DMS114 treated with DMSO at 0.1 percent for 48 hours (cell line): ENCODE data around the gene PLIN1.

ENCODE experiments used
- DNase-seq: peaks from one replicate; lab custom pipeline; 2025; ENCODE audit not compliant: unreplicated experiment; lab: John Stamatoyannopoulos, UW

PLIN1 gene

DNA sequence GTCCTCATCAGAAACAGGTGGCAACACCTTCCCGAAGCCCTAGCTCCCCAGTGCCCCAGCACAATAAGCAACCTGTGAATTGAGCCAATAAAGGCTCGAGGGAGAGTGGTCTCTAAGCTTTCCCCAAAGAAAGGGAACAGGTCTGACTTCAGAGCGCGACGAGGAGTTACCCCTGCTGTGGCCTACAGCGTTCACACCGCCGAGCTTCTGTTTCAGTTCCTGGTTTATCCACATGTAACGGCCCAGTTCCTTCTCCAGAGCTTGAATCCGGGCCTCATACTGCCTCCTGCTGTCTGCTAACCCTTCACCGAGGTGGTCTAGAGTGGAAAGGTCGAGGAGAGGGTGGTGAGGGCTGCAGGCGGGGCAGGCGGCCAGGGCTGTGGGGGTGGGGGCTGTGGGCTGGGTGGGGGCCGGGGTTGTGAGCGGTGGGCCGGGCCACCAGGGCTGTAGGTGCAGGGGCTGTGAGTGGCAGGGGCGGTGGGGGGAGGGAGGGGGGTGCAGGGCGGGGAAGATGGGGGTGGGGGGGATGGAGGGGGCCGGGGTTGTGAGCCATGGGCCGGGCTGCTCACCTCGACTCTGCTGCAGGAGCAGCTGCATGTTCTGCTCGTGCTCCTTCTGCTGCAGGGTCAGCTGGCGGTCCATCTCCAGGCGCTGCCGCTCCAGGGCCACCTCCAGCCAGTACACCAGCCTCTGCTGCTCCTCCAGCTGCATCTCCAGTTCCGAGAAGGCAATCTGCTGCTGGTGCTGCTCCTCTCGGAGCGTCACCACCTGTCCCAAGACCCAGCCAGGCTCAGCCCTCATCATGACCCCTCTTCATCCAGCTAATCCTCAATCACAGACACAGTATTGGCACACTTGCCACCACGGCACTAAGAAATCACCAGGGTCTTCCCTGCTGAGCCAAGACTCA, 50.1 kb downstream of the PLIN1 start:
- no peak for DNase-seq

DNA sequence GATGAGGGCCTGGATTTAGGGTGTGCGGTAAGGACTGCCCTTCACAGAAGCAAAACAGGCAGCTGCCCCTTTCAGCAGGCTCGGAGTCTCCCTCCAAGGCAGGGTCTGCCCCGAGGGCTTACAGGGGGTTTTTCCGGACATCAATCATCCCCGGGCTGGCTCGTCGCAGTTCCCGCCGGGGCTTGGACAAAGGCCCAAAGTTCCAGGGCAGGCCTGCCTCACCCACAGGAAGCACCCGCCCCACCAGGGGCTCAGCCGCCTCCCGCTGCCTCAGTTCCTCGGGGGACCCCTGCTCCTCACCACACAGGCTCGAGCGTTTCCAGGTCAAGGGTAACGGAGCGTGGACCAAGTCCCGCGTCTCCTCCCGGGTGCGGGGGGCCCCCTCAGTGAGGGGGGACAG, 50.9 kb downstream of the PLIN1 start:
- DNase-seq: no peak

DNA sequence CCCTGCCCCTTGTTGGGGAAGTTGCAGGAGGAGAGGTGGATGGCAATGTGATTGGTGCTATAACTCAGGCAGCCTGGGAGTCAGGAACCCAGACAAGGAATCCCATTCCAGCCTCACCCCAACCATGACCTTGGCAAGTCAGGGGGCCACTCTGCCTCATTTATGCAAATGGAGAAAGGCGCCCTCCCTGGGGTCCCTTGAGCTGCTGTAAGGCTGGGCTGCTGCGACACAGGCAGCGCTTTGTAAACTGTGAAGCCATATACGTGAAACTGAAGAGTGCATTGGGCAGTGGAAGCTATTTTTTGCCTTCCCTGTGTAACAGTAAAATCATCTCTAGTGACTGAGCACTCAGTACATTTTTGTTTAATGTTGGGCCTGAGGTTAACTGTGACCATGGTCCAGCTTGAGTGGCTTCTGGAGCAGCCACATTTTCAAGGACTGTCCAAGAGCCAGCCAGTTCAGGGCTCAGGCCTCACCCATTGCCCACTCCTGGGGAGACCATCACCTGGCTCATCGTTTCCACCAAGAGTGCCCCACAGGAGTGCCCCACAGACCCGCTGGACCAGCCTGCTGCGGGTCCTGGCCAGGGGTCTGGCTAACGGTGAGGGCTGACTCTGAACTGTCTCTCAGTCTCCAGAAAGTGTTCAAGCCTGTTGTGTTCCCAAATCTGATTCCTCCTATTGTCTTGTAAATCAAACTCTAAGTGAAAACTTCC, 51.8 kb downstream of the PLIN1 start:
- DNase-seq: no peak

DNA sequence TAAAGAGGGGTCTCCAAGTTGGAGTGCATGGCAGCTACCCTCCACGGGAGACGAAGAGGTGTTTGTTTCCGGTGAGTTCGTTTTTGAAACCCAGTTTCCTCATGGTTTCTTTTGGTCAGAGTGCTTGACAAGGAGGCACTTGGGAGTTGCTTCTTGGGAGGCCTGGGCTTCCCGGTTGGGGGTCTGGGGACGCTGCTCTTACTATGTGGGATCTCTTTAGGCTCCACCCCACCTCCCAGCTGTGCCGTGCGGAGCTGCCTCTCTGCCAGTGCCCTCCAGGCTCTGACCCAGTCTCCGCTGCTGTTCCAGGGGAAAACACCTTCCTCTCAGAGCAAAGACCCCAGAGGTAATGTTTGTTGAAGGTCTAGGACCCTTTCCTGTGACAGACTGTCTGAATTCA, 53.5 kb downstream of the PLIN1 start:
- DNase-seq: no peak

DNA sequence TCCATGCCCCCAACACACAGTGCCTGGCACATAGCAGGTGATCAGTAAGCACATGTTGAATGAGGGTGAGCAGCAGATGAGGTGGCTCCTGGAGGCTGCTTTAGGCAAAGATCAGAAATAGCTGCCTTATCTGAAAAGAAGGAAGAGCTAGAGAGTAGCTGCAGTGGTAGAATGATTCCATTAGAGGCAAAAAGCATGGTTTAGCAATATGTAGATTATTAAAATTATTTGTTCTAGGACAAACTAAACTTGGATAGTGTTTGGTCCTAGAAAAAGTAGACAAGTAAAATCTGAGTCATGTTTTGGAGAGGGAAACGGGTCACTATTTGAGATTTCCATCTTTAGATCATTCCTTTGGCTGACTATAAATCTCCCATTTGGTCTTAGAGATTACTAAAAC, 56.0 kb downstream of the PLIN1 start:
- no peak for DNase-seq

DNA sequence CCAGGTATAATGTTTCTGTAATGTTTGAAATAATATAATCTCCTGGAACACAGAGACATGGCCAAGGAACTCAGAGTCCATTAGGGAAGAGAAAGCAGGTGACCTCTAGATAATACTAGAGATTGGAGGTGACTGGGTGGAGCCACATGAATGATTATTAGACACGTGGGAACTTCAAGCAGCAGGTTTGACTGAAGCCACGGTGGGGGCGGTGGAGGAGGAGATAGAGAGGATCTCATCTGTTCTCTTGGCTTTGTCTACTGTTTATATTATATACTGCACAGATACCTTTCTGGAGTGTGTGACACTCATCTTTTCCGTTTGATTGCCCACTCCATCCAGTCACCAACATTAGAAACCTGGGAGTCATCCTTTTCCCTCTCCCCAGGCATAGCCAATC, 57.6 kb downstream of the PLIN1 start:
- DNase-seq: no peak

DNA sequence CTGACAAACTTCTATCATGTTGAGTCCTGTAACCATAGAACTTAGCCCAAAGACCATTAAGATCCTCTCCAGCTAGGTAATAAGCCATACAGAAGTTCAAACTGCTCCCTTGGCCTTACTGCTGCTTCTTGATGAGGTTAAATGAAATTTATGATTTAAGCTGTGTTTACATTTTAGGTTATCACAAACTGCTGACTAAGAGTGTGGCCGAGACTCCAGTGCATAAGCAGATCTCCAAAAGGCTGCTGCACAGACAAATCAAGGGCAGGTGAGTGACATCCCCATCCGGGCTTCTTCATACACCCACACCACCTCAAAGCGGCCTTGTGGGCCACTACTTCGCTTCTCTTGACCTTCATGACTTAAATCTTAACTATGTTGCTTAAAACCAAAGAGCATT, 62.9 kb downstream of the PLIN1 start:
- no peak for DNase-seq

DNA sequence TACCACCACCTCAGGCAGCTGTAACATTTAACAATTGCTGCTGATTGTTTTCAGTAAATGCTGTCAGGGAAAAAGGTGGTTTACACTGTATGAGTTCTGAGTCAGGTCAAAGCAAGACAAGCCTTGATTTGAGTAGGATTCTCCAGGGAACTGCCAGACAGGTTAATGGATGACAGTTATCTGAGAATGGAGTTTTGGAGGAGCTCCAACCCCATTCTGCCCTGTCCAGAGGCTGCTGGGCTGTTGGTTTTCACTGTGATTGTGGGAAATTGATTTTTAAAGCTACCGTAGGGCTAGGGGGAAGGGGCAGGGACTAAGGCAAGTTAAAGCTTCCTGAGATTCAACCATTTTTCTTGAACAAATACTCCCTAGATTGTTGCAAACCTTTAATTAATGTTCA, 64.0 kb downstream of the PLIN1 start:
- DNase-seq: no peak
